HK-2 (cell line): ENCODE measurements around the gene B3GALT6.

Experiments
- DNase-seq: peaks from one replicate; pipeline ENCODE4 v3.0.0-alpha.2; 2018; ENCODE audit not compliant: unreplicated experiment

The B3GALT6 gene

GRCh38 chr1:1262758-1263157, 30.7 kb downstream of the B3GALT6 start:
- DNase-seq = no peak

DNA sequence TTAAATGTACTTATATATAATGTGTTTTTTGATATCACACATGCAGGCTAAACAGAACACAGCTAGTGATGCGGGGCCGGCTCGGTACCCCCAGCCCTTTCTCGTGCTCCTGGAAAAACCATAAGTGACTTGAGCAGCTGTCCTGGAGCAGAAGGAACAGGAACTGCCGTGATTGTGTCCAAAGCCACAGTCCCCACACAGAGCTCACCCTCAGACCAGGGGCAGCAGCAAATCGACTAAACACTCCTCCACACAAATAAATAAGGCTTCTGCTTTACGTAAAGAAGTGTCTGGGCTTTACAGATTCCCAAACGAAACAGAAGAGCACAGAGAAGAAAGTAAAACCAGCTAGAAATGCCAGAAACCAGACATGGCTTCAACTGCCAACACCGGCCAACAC, 32.0 kb downstream of the B3GALT6 start:
- DNase-seq = no peak

GRCh38 chr1:1264868-1265272, 32.8 kb downstream of the B3GALT6 start:
- DNase-seq = peak; percentile 82

- no peak for DNase-seq
These were observed 35.6 kb downstream of the B3GALT6 start for GRCh38 chr1:1267488-1268283.

GRCh38 chr1:1268284-1268682, 36.2 kb downstream of the B3GALT6 start:
- DNase-seq = no peak

- no peak for DNase-seq
These were observed 38.8 kb downstream of the B3GALT6 start for GRCh38 chr1:1270813-1271212.

GRCh38 chr1:1272341-1273208, 40.5 kb downstream of the B3GALT6 start:
- peak; percentile 23 for DNase-seq

DNA sequence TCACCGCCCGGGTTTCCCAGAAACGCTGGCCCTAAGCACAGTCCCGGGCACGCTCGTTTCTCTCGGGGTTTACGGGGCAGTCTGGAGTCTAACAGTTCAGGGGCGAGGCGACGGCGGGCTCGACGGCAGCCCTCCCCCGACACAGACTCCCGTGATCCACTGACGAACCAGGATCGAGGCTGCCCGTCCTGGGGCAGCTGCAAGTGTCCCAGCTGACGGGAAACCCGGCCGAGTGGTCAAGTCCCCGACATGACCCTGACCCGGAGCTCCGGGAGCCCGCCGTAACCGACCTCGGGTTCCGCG, 41.1 kb downstream of the B3GALT6 start:
- DNase-seq = peak; percentile 22

GRCh38 chr1:1273512-1274298, 41.7 kb downstream of the B3GALT6 start, which contains the start of gene UBE2J2:
Gene UBE2J2, minus strand, starts transcription at chr1:1273854. Its CDS starts 5,862 bp downstream, at chr1:1267992.
- DNase-seq = peak; percentile 94

GRCh38 chr1:1274299-1274930, 42.4 kb downstream of the B3GALT6 start:
- DNase-seq = no peak

- no peak for DNase-seq
These were observed 42.9 kb downstream of the B3GALT6 start for GRCh38 chr1:1274931-1275431.

DNA sequence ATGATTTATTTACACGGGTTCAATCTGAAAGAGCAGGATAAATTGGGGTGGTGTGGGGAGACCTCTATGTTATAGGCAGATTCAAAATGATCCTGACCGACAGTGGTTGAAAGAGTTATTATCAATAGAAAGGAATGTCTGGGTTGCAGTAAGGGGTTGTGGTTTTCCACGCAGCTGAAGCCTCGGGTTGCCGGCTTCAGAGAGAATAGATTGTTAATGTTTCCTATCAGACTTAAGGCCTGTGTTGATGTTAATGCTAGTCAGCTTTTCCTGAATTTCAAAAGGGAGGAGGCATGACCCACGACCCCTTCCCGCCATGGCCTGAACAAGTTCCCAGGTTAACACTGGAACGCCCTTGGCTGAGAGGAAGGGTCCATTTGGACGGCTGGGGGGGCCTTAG, 43.8 kb downstream of the B3GALT6 start:
- DNase-seq = no peak

GRCh38 chr1:1278620-1279019, 46.6 kb downstream of the B3GALT6 start:
- DNase-seq = no peak

- DNase-seq = no peak
These were observed 47.0 kb downstream of the B3GALT6 start for GRCh38 chr1:1279028-1279427.

DNA sequence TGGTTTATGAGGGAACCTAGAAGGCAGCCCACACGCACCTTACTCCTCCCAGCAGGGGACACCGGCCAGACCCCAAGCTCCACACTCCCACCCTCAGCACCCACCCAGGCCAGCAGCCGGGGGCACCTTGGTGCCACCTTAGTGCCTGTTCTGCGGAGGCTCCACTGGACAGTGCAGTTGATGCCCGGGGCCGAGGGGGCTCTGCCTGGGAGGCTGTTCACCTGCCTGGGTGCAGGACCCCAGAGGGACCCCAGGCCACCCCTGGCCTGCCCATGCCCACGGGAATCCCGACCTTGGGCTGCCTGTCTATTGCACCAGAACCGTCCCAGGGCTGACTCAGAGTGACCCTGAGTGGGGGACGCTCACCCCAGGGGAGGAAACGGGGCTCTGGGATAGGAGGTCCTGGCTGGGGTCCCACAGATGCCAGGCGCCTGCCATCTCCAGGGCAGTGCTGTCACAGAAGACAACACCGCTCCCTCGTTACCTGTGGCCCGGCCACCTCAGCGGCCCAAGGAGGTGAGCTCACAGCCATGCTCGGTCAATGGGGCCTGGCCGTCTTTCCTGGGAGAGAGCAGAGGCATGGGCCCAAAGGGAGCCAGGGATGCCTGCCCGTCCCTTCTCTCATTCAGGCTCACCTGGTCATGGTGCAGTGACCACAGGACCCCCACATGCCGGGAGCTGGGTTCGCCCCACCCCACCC, 48.9 kb downstream of the B3GALT6 start:
- DNase-seq = no peak

GRCh38 chr1:1281533-1282321, 49.7 kb downstream of the B3GALT6 start:
- DNase-seq = peak; percentile 76

DNA sequence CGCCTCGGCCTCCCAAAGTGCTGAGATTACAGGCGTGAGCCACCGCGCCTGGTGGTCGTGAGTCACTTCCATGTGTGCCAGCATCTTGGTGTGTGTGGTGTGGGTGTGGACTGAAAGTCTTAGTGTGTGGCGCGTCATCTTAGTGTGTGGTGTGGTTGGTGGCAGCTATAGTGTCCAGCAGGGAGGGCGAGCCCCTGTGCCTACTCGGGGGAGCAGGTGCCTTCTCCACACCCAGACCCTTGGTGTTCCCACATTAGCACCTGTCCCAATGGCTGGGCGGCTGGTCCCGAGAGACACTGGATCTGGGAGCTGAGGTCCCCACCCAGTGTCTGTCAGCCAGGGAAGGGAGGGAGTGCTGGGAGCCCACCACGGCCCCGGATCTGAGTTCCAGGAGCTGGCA, 51.0 kb downstream of the B3GALT6 start:
- DNase-seq = no peak

GRCh38 chr1:1283821-1284220, 51.8 kb downstream of the B3GALT6 start:
- DNase-seq = peak; percentile 40
